Panc1 (cell line): ENCODE results near the gene FGF19.

ENCODE experiments used
- CTCF ChIP-seq: fragments of 450-650 bp; IDR thresholded peaks from 2 replicates; pipeline ENCODE4 v1.5.1; 2017; ENCODE audit warnings: mild to moderate bottlenecking
- POLR2AphosphoS5 ChIP-seq: IDR thresholded peaks from 2 replicates; pipeline ENCODE4 v1.6.1; 2012; ENCODE audit warnings: mild to moderate bottlenecking, low read depth, low read length, moderate library complexity
- SIN3A ChIP-seq: IDR thresholded peaks from 2 replicates; pipeline ENCODE4 v1.6.1; 2012; ENCODE audit warnings: low read depth, mild to moderate bottlenecking, low read length, moderate library complexity, borderline replicate concordance; ENCODE audit not compliant: insufficient read depth

- TF ChIP-seq CTCF = no peak
- TF ChIP-seq SIN3A = no peak
- no peak for TF ChIP-seq POLR2AphosphoS5
Measured at GRCh38 chr11:69665669-69666068, 38.2 kb downstream of the FGF19 start.
